ENCODE results near the gene SNRPA.
"Not testable (repeated sequence)": the region's sequence is repeated elsewhere in the genome, so short reads cannot be mapped to it uniquely, and the experiment has no call there.

SNRPA gene

DNA sequence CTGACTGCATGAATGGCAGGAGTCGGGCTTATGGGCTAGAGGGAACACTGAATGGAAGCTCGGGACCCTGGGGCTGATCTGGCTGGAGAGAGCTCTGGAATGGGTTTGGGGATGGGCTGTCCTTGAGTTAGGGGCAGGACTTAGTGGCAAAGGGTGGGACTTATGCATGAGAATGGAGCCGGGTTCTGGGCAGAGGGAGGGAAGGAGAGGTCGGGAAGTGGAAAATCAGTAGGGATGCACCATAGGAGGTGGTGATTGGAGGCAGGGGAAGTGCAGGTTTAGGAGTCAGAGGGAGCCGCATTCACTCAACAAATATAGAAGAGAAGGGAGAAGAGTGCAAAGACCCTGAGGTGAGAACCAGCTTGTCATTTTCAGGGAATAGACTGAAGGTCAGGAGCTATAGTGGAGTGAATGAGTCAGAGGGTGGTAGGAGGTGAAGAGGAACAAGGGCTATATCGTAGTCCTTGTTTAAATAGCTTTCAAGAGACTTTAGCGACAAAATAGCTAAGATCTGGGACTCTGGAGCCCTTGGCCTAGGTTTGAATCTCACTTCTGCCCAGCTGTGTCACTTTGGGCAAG, 27.8 kb downstream of the SNRPA start:
- no peak for DNase-seq (ENCODE audit: extremely low read depth, low read depth)
- no peak for TF ChIP-seq CTCF (IDR thresholded peaks at IDR 0.05; ENCODE audit: low read depth, low read length)

GRCh38 chr19:40780582-40780981, 29.6 kb downstream of the SNRPA start:
- no peak for DNase-seq (ENCODE audit: extremely low read depth, low read depth)
- TF ChIP-seq CTCF (IDR thresholded peaks at IDR 0.05; ENCODE audit: low read depth, low read length): no peak

DNA sequence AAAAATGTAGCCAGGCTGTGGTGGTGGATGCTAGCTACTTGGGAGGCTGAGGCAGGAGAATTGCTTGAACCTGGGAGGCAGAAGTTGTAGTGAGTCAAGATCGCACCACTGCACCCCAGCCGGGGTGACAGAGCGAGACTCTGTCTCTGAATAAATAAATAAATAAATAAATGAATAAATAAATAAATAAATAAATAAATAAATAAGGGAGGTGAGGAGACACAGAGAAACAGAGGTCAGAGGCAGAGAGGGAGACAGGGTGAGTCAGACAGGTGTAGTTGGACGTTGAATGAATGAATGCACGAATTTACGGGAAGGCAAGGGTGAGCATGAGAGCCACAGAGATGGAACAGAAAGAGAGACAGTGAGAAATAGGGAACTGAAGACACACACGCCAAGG, 30.1 kb downstream of the SNRPA start:
- DNase-seq (ENCODE audit: extremely low read depth, low read depth): no peak
- TF ChIP-seq CTCF (IDR thresholded peaks at IDR 0.05; ENCODE audit: low read depth, low read length): no peak

- no peak for DNase-seq (ENCODE audit: extremely low read depth, low read depth)
- no peak for TF ChIP-seq CTCF (IDR thresholded peaks at IDR 0.05; ENCODE audit: low read depth, low read length)
These were observed 32.7 kb downstream of the SNRPA start for GRCh38 chr19:40783711-40784110.

DNA sequence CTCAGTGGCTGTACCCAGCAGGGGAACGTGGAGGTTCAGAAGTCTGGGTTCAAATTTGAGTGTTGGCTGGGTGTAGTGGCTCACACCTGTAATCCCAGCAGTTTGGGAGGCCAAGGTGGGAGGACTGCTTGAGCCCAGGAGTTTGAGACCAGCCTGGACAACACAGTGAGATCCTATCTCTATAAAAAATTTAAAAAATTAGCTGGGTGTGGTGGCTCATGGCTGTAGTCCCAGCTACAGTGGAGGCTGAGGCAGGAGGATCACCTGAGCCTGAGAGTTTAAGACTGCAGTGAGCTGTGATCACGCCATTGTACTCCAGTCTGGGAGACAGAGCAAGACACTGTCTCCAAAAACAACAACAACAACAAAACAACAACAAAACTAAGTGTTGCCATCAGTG, 33.1 kb downstream of the SNRPA start:
- DNase-seq (ENCODE audit: extremely low read depth, low read depth): not testable (repeated sequence)

GRCh38 chr19:40785526-40785925, 34.5 kb downstream of the SNRPA start:
- no peak for TF ChIP-seq CTCF (IDR thresholded peaks at IDR 0.05; ENCODE audit: low read depth, low read length)
- no peak for DNase-seq (ENCODE audit: extremely low read depth, low read depth)

GRCh38 chr19:40786060-40787037, 35.3 kb downstream of the SNRPA start:
- DNase-seq (ENCODE audit: extremely low read depth, low read depth): no peak
- no peak for TF ChIP-seq CTCF (IDR thresholded peaks at IDR 0.05; ENCODE audit: low read depth, low read length)

Measured in AG09319 (cell line).